ENCODE data around the gene AOC3. TPM values are rescaled to one million over a fixed set of nuclear protein-coding genes. Genes with fewer than 3 reads are reported as not detected.
"Not testable (repeated sequence)": the region's sequence is repeated elsewhere in the genome, so short reads cannot be mapped to it uniquely, and the experiment has no call there.

AOC3 gene
- total and polyA plus RNA-seq, 4 donors = 50.0 to 154 (median 69.2) TPM

DNA sequence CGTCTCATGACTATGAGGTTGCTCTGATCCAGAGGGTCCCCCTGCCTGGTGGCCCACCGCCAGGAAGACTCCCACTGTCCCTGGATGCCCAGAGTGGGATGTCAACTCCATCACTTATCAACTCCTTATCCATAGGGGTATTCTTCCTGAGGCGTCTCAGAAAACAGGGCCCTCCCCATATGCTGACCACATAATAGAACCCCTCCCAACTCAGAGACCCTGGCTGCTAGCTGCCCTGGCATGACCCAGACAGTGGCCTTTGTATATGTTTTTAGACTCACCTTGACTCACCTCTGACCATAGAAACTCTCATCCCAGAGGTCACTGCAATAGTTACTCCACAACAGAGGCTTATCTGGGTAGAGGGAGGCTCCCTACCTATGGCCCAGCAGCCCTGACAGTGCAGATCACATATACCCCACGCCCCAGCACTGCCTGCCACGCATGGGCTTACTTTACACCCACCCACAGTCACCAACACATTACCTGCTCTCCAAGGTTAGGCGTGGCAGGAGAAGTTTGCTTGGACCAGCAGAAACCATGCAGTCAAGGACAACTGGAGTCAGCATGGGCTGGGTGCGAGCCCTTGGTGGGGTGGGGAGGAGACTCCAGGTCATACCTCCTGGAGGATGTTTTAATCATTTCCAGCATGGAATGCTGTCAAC is 47.3 kb downstream of the AOC3 start:
- DNase-seq = no peak
- no peak overlapping the region for H3K27ac ChIP-seq (ENCODE audit: low read depth in 1 of 2, low read length in 1 of 2)

DNA sequence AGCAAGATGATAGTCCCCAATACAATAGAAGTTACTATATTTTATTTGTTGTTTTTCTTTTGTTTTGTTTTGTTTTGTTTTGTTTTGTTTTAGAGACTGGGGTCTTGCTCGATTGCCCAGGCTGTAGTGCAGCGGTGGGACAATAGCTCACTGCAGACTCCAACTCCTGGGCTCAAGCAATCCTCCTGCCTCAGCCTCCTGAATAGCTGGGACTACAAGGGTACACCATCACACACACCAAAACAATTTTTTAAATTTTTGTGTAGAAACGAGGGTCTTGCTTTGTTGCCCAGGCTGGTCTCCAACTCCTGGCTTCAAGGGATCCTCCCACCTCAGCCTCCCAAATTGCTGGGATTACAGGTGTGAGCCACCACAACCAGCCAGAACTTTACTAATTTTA is 49.0 kb downstream of the AOC3 start:
- not testable (repeated sequence) for H3K9me3 ChIP-seq (ENCODE audit: control insufficient read depth in 4 of 4, insufficient read depth in 3 of 4, low read length in 3 of 4); H3K36me3 ChIP-seq (ENCODE audit: control insufficient read depth in 4 of 4, insufficient read depth in 4 of 4, low read length in 4 of 4); DNase-seq; H3K9ac ChIP-seq (ENCODE audit: insufficient read depth in 1 of 2, low read length in 2 of 2); H3K4me3 ChIP-seq; H3K4me1 ChIP-seq (ENCODE audit: control insufficient read depth in 5 of 5, insufficient read depth in 5 of 5, low read length in 5 of 5); ATAC-seq (ENCODE audit: insufficient read depth, low FRiP score); H3K27me3 ChIP-seq (ENCODE audit: control insufficient read depth in 3 of 3, insufficient read depth in 3 of 3, low read length in 2 of 3); H3K27ac ChIP-seq (ENCODE audit: low read depth in 1 of 2, low read length in 1 of 2)
- 87 to 88% methylated on average over 3 of the region's 3 CpGs for WGBS, 2 donors

More for the DNA sequence above, 47.3 kb downstream of the AOC3 start:
- TF ChIP-seq, protein P1, sequence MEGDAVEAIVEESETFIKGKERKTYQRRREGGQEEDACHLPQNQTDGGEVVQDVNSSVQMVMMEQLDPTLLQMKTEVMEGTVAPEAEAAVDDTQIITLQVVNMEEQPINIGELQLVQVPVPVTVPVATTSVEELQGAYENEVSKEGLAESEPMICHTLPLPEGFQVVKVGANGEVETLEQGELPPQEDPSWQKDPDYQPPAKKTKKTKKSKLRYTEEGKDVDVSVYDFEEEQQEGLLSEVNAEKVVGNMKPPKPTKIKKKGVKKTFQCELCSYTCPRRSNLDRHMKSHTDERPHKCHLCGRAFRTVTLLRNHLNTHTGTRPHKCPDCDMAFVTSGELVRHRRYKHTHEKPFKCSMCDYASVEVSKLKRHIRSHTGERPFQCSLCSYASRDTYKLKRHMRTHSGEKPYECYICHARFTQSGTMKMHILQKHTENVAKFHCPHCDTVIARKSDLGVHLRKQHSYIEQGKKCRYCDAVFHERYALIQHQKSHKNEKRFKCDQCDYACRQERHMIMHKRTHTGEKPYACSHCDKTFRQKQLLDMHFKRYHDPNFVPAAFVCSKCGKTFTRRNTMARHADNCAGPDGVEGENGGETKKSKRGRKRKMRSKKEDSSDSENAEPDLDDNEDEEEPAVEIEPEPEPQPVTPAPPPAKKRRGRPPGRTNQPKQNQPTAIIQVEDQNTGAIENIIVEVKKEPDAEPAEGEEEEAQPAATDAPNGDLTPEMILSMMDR (IDR thresholded peaks at IDR 0.05; ENCODE audit: control extremely low read depth, extremely low read depth) = no peak
- Histone ChIP-seq H3K9me3 (ENCODE audit: control insufficient read depth in 4 of 4, insufficient read depth in 3 of 4, low read length in 3 of 4) (no peaks in the 10 kb centered on the region), H3K27me3 (ENCODE audit: control insufficient read depth in 3 of 3, insufficient read depth in 3 of 3, low read length in 2 of 3) (no peaks in the 10 kb centered on the region), H3K4me3 (no peak overlapping the region), H3K4me1 (ENCODE audit: control insufficient read depth in 5 of 5, insufficient read depth in 5 of 5, low read length in 5 of 5) (peaks cover under 1 to 23% (median 9%) of the 10 kb centered on the region in 5 donors), H3K36me3 (ENCODE audit: control insufficient read depth in 4 of 4, insufficient read depth in 4 of 4, low read length in 4 of 4) (no peaks in the 10 kb centered on the region), H3K9ac (ENCODE audit: insufficient read depth in 1 of 2, low read length in 2 of 2) (no peak overlapping the region)
- 95 to 96% methylated on average over 7 of the region's 7 CpGs for WGBS, 2 donors
- ATAC-seq (ENCODE audit: insufficient read depth, low FRiP score) = no peak

DNA sequence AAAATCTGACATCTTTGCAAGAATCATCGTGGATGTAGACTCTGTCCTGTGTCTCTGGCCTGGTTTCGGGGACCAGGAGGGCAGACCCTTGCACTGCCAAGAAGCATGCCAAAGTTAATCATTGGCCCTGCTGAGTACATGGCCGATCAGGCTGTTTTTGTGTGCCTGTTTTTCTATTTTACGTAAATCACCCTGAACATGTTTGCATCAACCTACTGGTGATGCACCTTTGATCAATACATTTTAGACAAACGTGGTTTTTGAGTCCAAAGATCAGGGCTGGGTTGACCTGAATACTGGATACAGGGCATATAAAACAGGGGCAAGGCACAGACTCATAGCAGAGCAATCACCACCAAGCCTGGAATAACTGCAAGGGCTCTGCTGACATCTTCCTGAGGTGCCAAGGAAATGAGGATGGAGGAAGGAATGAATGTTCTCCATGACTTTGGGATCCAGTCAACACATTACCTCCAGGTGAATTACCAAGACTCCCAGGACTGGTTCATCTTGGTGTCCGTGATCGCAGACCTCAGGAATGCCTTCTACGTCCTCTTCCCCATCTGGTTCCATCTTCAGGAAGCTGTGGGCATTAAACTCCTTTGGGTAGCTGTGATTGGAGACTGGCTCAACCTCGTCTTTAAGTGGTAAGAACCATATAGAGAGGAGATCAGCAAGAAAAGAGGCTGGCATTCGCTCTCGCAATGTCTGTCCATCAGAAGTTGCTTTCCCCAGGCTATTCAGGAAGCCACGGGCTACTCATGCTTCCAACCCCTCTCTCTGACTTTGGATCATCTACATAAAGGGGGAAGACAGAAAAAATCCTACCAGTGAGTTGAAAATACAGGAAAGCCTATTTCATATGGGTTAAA is 49.7 kb downstream of the AOC3 start, which contains the start of gene G6PC1:
Gene G6PC1, plus strand, starts transcription at position 340 of the 872 bp plus-strand sequence. Its CDS starts 78 bp downstream, at position 418.
- 82 to 85% methylated on average over 12 of the region's 12 CpGs for WGBS, 2 donors
- no peak within 1 kb of the TSS for H3K27ac ChIP-seq (ENCODE audit: low read depth in 1 of 2, low read length in 1 of 2)
- no peaks in the 10 kb centered on the region for H3K27me3 ChIP-seq (ENCODE audit: control insufficient read depth in 3 of 3, insufficient read depth in 3 of 3, low read length in 2 of 3)
- DNase-seq (no peak), ATAC-seq (ENCODE audit: insufficient read depth, low FRiP score) (no peak)
- no peak within 1 kb of the TSS for H3K9ac ChIP-seq (ENCODE audit: insufficient read depth in 1 of 2, low read length in 2 of 2)
- no peak within 1 kb of the TSS for H3K4me3 ChIP-seq
- no peaks in the 10 kb centered on the region for H3K9me3 ChIP-seq (ENCODE audit: control insufficient read depth in 4 of 4, insufficient read depth in 3 of 4, low read length in 3 of 4)
- H3K36me3 ChIP-seq (ENCODE audit: control insufficient read depth in 4 of 4, insufficient read depth in 4 of 4, low read length in 4 of 4) = no peaks in the 10 kb centered on the region
- TF ChIP-seq, protein P1 (IDR thresholded peaks at IDR 0.05; ENCODE audit: control extremely low read depth, extremely low read depth) = no peak
- peaks cover 0 to under 1% (median 0%) of the 10 kb centered on the region in 5 donors for H3K4me1 ChIP-seq (ENCODE audit: control insufficient read depth in 5 of 5, insufficient read depth in 5 of 5, low read length in 5 of 5)

Data from lung (tissue), 12 donors.